Thyroid gland (tissue), 4 donors: ENCODE data around the gene NHLRC4. TPM values are rescaled to one million over a fixed set of nuclear protein-coding genes. Genes with fewer than 3 reads are reported as not detected.

Source experiments
- DNase-seq, 2 donors: peaks; one replicate each; pipeline ENCODE4 v3.0.0-alpha.2; 2019
- H3K27ac ChIP-seq, 3 donors: fragments of 200-600 bp; sonication (generic); 1 replicate in 2 of 3; 2 replicates in 1 of 3; pipeline ENCODE4 v1.5.1; 2016 to 2019; ENCODE audit warnings: mild to moderate bottlenecking in 1 of 3, moderate library complexity in 1 of 3
- H3K27me3 ChIP-seq: fragments of 200-600 bp; sonication (generic); one replicate; pipeline ENCODE4 v1.5.1; 2019
- H3K36me3 ChIP-seq, 2 donors: fragments of 200-600 bp; sonication (generic); one replicate each; pipeline ENCODE4 v1.5.1; 2016 to 2019
- H3K4me1 ChIP-seq, 2 donors: fragments of 200-600 bp; sonication (generic); one replicate each; pipeline ENCODE4 v1.5.1; 2017 to 2019
- H3K4me3 ChIP-seq, 3 donors: fragments of 200-600 bp; sonication (generic); replicated peaks in 1 of 3; 1 replicate in 2 of 3; 2 replicates in 1 of 3; pipeline ENCODE4 v1.5.1; 2016; ENCODE audit warnings: mild to moderate bottlenecking in 1 of 3
- H3K9me3 ChIP-seq: fragments of 200-600 bp; sonication (generic); one replicate; pipeline ENCODE4 v1.5.1; 2017
- POLR2A ChIP-seq, 2 donors: fragments of 450-650 bp; IDR thresholded peaks; one replicate each; pipeline ENCODE4 v1.6.1; 2017; ENCODE audit warnings: antibody characterized with exemption in 2 of 2, mild to moderate bottlenecking in 2 of 2, moderate library complexity in 1 of 2
- WGBS, 2 donors: methylation state at CpG; one replicate each; pipeline ENCODE4 v1.1.5; 2017; 5-methylcytosine and 5-hydroxymethylcytosine counted together
- intact Hi-C: fragments of 100-400 bp; cut with DNase I; formaldehyde crosslinking; loops from one replicate; pipeline ENCODE4 v1.15.1; 2023
- total RNA-seq, 4 donors: library from RNA; depleted of rRNA; stranded (reverse); fragments of >200 nt; gene quantifications; one replicate each; pipeline ENCODE4 v1.2.3, GENCODE V29; 2016
- TF ChIP-seq, protein P1 (sequence below), 6 experiments: fragments of 200-600 bp in 3 of 6; fragments of 450-650 bp in 3 of 6; sonication (generic) in 3 of 6; IDR thresholded peaks; one replicate each; pipeline ENCODE4 v1.5.1; 2016 to 2019; ENCODE audit warnings: antibody characterized with exemption in 6 of 6, mild to moderate bottlenecking in 2 of 6, inconsistent platforms in 1 of 6, moderate library complexity in 1 of 6

Gene NHLRC4
- total RNA-seq, 4 donors from 2014 or later = 0.63 to 0.81 (median 0.67) TPM; not detected in 1

DNA sequence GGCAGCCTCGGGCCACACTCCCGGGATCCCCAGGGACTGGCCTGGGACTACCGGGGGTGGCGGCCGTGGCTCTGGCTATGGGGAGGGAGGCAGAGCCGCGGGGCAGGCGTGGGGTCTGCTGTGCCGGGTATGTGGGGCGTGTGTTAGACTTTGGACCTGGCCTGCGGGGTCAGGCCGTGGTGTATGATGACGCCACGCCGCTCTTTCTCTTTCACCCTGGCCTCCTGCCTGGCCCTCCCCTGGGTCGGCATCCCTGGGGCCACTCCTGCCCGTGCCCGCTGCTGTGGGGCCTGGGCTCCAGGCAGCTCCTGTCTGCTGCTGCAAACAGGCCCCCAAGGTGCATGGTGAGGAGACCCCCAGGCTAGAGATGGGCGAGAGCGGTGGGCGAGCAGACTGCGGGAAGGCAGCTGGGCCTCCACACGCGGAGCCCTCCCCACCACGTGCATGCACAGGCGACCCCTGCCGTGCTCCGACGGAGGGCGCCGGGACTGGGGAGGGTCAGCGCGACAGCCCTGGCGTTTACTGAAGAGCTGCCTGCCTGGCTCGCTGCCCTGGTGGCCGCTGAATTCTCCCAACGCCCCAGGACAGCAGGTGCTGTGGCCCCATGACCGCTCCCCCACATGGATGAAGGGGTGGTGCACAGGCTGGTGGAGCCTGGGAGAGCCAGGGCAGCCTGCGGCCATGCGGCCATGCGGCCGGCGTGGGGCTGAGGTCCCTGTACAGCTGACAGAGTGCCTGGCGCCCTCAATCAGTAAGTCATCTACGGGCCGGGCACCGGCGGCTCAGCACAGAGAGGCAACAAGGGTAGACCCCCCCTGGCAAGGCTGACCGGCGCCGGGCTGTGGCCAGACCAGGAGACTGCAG lies 23.3 kb upstream of the NHLRC4 start:
- Histone ChIP-seq H3K27ac (no peak overlapping the region), H3K4me1 (no peaks in the 10 kb centered on the region), H3K9me3 (no peaks in the 10 kb centered on the region), H3K36me3 (no peaks in the 10 kb centered on the region), H3K27me3 (no peaks in the 10 kb centered on the region), H3K4me3 (no peak overlapping the region)
- TF ChIP-seq POLR2A (IDR thresholded peaks at IDR 0.05) = no peak
- TF ChIP-seq, protein P1, sequence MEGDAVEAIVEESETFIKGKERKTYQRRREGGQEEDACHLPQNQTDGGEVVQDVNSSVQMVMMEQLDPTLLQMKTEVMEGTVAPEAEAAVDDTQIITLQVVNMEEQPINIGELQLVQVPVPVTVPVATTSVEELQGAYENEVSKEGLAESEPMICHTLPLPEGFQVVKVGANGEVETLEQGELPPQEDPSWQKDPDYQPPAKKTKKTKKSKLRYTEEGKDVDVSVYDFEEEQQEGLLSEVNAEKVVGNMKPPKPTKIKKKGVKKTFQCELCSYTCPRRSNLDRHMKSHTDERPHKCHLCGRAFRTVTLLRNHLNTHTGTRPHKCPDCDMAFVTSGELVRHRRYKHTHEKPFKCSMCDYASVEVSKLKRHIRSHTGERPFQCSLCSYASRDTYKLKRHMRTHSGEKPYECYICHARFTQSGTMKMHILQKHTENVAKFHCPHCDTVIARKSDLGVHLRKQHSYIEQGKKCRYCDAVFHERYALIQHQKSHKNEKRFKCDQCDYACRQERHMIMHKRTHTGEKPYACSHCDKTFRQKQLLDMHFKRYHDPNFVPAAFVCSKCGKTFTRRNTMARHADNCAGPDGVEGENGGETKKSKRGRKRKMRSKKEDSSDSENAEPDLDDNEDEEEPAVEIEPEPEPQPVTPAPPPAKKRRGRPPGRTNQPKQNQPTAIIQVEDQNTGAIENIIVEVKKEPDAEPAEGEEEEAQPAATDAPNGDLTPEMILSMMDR (IDR thresholded peaks at IDR 0.05) = no peak
- intact Hi-C loops = no loop called here
- 89 to 93% methylated on average over 27 to 40 of the region's 51 CpGs for WGBS, 2 donors
- DNase-seq = no peak

- Histone ChIP-seq H3K27ac (no peak overlapping the region), H3K4me1 (no peaks in the 10 kb centered on the region), H3K27me3 (no peaks in the 10 kb centered on the region), H3K36me3 (peaks cover 0 to 5% of the 10 kb centered on the region in 2 donors), H3K4me3 (no peak overlapping the region), H3K9me3 (no peaks in the 10 kb centered on the region)
- 96 to 97% methylated on average over 46 of the region's 46 CpGs for WGBS, 2 donors
- intact Hi-C loops = no loop called here
- no peak for DNase-seq
- TF ChIP-seq, protein P1 (IDR thresholded peaks at IDR 0.05) = no peak
- TF ChIP-seq POLR2A (IDR thresholded peaks at IDR 0.05) = no peak
These were observed 22.3 kb upstream of the NHLRC4 start for GRCh38 chr16:544517-544916.

DNA sequence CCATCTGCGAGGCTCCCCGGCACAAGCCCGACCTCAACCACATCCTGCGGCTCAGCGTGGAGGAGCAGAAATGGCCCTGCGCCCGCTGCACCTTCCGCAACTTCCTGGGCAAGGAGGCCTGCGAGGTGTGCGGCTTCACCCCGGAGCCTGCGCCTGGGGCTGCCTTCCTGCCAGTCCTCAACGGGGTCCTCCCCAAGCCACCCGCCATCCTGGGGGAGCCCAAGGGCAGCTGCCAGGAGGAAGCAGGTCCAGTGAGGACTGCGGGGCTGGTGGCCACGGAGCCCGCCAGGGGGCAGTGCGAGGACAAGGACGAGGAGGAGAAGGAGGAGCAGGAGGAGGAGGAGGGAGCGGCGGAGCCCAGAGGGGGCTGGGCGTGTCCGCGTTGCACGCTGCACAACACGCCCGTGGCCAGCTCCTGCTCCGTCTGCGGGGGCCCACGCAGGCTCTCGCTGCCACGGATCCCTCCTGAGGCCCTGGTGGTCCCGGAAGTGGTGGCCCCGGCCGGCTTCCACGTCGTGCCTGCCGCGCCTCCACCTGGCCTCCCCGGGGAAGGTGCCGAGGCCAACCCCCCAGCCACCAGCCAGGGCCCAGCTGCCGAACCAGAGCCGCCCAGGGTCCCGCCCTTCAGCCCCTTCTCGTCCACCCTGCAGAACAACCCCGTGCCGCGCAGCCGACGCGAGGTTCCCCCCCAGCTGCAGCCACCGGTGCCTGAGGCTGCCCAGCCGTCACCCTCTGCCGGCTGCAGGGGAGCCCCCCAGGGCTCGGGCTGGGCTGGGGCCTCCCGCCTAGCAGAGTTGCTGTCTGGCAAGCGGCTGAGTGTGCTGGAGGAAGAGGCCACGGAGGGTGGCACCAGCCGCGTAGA lies 19.7 kb upstream of the NHLRC4 start:
- peaks cover 7 to 11% of the 10 kb centered on the region in 2 donors for H3K36me3 ChIP-seq
- 71 to 74% methylated on average over 9 to 33 of the region's 60 CpGs for WGBS, 2 donors
- no peaks in the 10 kb centered on the region for H3K27me3 ChIP-seq
- H3K27ac ChIP-seq = no peak overlapping the region
- intact Hi-C loops = no loop called here
- TF ChIP-seq, protein P1 (IDR thresholded peaks at IDR 0.05) = peak in 3 of 6 experiments; percentile 16 to 41 (median 37)
- no peak for TF ChIP-seq POLR2A (IDR thresholded peaks at IDR 0.05)
- no peaks in the 10 kb centered on the region for H3K9me3 ChIP-seq
- H3K4me1 ChIP-seq = no peaks in the 10 kb centered on the region
- DNase-seq = peak; percentile 59 to 62
- H3K4me3 ChIP-seq = no peak overlapping the region

DNA sequence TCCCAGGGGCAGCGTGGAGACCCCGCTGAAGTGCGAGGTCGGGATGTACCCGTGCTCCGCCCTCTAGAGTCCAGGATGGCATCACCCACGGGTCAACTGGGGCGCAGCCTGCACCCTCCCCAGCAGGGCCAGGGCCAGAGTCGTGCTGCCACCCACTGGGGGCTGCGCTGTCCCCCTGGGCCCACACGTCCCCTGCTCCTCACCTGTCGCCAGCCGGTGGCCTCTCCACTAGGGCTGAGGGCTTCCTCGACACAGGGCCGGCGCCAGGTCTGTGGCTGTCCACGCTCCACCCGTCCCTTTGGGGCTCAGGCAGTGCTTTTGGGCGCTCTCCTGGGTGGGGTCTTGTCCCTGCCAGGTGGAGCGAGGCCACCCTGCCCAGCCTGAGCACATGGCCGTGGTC lies 18.2 kb upstream of the NHLRC4 start:
- TF ChIP-seq, protein P1 (IDR thresholded peaks at IDR 0.05) = no peak
- no peak for TF ChIP-seq POLR2A (IDR thresholded peaks at IDR 0.05)
- Histone ChIP-seq H3K36me3 (peaks cover 13 to 16% of the 10 kb centered on the region in 2 donors), H3K27ac (no peak overlapping the region), H3K4me1 (no peaks in the 10 kb centered on the region), H3K9me3 (no peaks in the 10 kb centered on the region), H3K27me3 (no peaks in the 10 kb centered on the region), H3K4me3 (no peak overlapping the region)
- no peak for DNase-seq
- WGBS, 2 donors = 97% methylated on average over 16 to 18 of the region's 21 CpGs
- intact Hi-C loops = no loop called here
